ENCODE measurements around the gene BRMS1L.

DNA sequence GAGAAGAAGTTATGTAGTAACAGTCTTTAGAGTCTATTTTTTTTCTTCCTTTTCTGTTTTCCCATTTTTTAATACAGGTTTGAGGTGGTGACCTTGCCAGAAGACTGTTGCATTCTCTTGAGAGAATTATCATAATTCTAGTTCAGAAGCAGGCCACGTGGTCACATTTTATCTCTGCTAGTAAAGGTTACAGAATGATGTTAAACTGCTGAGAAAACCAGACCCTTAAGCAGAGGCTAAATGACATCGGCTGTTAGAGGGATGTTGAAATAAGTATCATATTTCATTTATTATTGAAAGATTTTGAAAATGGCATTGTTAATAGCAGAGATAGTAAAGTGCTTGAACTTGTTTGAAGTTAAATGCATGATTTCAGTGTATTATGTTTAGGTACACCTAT is 49.2 kb downstream of the BRMS1L start:
- TF ChIP-seq, protein P1, sequence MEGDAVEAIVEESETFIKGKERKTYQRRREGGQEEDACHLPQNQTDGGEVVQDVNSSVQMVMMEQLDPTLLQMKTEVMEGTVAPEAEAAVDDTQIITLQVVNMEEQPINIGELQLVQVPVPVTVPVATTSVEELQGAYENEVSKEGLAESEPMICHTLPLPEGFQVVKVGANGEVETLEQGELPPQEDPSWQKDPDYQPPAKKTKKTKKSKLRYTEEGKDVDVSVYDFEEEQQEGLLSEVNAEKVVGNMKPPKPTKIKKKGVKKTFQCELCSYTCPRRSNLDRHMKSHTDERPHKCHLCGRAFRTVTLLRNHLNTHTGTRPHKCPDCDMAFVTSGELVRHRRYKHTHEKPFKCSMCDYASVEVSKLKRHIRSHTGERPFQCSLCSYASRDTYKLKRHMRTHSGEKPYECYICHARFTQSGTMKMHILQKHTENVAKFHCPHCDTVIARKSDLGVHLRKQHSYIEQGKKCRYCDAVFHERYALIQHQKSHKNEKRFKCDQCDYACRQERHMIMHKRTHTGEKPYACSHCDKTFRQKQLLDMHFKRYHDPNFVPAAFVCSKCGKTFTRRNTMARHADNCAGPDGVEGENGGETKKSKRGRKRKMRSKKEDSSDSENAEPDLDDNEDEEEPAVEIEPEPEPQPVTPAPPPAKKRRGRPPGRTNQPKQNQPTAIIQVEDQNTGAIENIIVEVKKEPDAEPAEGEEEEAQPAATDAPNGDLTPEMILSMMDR (optimal IDR thresholded peaks at IDR 0.05 in 1 of 3, IDR thresholded peaks at IDR 0.05 in 1 of 3, conservative IDR thresholded peaks at IDR 0.05 in 1 of 3; ENCODE audit: extremely low read depth in 1 of 3, insufficient read depth in 2 of 3, low read length in 3 of 3), result no peak
- no peak for TF ChIP-seq EZH2 (IDR thresholded peaks at IDR 0.05; ENCODE audit: low read length)
